GM12873 (cell line): ENCODE data around the gene UTRN.

Source experiments
- TF ChIP-seq, protein P1 (sequence below): IDR thresholded peaks from 2 replicates; pipeline ENCODE4 v1.5.1; 2012; ENCODE audit warnings: low read depth, mild to moderate bottlenecking, moderate library complexity, low read length, control low read depth; ENCODE audit not compliant: insufficient read depth; ENCODE audit errors: missing control alignments

Gene UTRN

DNA sequence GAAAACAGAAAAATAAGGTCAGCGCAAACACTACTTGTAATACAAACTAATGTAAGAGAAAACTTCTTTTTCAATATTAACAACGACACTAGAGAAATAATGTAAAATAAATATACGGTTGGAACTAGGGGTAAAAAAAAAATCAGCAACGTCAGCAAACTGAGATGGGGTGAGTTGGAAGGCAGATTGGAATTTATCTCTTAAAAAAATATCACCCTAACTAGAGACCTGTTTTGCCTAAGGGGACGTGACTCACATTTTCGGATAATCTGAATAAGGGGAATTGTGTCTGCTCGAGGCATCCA is 705 bp upstream of the UTRN start:
- TF ChIP-seq, protein P1, sequence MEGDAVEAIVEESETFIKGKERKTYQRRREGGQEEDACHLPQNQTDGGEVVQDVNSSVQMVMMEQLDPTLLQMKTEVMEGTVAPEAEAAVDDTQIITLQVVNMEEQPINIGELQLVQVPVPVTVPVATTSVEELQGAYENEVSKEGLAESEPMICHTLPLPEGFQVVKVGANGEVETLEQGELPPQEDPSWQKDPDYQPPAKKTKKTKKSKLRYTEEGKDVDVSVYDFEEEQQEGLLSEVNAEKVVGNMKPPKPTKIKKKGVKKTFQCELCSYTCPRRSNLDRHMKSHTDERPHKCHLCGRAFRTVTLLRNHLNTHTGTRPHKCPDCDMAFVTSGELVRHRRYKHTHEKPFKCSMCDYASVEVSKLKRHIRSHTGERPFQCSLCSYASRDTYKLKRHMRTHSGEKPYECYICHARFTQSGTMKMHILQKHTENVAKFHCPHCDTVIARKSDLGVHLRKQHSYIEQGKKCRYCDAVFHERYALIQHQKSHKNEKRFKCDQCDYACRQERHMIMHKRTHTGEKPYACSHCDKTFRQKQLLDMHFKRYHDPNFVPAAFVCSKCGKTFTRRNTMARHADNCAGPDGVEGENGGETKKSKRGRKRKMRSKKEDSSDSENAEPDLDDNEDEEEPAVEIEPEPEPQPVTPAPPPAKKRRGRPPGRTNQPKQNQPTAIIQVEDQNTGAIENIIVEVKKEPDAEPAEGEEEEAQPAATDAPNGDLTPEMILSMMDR: no peak

- TF ChIP-seq, protein P1: no peak
Observed at GRCh38 chr6:144285548-144285797, 338 bp downstream of the UTRN start.

DNA sequence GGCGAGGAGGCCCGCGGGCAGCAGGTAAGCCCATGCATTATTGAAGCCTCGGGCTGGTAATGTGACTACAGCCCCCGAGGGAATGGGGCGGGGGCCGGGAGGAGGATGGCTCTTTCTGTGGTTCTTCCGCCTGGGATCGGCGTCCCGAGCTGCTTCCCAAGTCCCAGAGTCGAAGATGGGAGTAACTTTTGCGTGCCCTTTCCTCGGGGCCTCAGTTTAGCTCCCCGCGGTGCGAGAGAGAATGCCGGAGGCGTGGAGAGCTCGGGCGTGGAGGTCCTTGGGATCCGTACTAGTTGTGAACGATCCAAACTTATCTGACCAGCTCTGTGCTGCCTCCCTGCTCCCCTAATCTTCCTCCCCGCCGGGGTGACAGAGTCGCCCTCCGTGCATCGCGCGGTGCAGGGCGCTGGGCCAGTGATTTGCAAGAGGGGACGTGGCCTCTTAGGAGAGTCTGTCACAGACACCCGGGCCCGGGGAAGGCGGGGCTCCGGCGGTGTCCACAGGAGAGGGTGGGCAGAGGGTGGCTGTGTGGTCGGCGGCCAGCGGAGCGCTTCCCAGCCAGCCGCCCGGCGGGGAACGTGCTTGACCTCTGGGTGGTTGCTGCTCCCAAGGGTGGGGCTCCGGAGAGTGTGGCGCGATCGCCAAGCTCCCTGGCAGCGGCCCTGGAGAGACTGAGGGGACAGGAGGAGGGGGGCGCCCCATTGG is 815 bp downstream of the UTRN start:
- TF ChIP-seq, protein P1: no peak

DNA sequence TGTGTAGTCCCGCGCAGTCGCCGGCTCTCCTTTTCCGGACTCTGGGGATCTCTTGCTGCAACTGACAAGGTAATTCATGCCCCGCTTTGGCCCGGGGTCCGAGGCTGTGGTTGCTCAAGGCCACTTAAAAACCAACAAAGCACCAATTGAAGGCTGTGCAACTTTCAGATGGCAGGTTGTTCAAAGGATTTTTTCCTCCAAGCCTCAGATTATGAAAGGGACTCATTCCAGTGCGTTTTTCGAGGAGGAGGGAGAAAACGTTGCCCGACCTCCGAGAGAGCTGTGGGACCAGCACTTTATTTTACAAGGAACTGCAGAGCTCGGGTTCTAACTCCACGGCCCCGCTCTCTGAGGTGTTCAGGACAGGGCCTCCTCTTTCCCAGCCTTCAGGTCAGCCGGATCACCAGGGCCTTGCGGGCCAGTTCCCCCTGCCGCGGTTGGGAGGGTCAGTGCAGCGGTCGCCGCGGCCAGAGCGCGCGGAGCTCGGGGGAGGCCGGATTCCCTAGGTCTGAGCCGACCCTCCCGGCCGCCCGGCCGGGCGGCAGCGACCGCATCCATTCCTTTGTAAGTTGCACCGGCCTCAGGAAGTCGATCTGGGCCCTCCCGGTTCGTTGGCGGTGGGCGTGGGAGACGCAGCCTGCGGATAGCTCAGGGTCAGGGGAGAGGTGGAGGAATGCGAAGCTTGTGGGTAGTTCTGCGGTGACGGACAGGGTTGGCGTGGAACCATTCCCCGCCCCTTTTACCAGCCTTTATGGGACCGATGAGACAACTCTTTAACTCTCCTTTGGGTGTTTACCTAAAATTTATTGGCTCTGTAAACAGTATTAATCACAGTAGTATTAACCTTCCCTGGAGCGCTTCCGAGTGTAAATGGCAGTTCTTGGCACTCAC is 1.6 kb downstream of the UTRN start:
- TF ChIP-seq, protein P1: no peak

DNA sequence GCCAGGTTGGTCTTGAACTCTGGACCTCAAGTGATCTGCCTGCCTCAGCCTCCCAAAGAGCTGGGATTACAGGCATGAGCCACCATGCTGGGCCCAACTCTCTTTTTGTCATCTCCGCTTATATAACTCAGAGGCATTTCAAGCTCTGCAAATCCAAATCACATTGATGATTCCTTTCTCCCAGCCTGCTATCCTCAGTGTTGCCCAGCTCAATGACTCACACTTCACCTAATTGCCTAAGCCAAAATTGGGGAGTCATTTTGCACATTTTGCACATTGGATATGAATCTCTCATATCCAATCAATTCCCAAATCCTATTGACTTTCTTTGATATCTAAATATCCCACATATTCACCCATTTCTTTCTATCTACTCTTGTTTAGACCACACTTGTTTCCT is 3.9 kb downstream of the UTRN start:
- TF ChIP-seq, protein P1: no peak

- TF ChIP-seq, protein P1: no peak
Observed at GRCh38 chr6:144292372-144292771, 7.2 kb downstream of the UTRN start.

- TF ChIP-seq, protein P1: no peak
Observed at GRCh38 chr6:144294016-144294415, 8.9 kb downstream of the UTRN start.
